GM19025 (cell line): ENCODE data around the gene PLCD3.

ENCODE experiments used
- ATAC-seq: cut with Tn5 transposase; IDR thresholded peaks from one replicate; pipeline ENCODE4 v1.9.1; 2021; ENCODE audit warnings: mild to moderate bottlenecking, low read depth, moderate library complexity; ENCODE audit not compliant: unreplicated experiment

The PLCD3 gene

DNA sequence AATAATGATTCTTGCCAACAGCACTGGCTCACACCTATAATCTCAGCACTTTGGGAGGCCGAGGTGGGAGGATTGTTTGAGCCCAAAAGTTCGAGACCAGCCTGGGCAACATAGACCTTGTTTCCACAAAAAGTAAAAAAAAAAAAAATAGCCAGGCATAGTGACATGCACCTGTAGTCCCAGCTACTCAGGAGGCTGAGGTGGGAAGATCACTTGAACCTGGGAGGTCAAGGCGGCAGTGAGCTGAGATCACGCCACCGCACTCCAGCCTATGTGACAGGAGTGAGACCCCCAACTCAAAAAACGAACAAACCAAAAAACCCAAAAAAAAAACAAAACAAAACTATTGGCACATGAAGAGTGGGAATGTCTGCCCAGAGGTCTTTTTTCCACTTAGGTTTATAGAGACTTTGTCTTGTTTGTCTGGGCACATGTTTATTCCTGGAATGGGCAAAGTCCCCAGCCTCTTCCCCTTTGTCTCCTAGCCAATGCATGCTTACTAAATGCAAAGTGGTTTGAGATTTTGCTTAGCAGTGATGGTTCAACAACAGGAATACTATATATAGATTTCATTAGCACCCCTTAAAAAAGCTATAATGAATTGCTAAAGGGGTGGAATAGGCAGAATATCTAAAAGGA lies 45.3 kb downstream of the PLCD3 start:
- no peak for ATAC-seq

DNA sequence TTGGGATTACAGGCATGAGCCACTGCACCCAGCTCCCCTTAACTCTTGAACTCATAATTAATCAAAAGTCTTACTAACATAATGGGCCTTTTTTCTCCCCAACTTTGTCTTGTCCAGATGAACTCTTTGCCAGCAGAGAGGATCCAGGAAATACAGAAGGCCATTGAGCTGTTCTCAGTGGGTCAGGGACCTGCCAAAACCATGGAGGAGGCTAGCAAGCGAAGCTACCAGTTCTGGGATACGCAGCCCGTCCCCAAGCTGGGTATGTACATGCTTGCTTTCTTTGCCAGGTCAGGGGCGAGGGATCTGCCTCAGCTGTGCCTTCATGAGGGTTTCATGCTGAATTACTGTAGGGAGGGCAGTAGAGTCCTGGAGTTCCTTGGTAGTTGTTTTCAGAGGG lies 45.9 kb downstream of the PLCD3 start:
- no peak for ATAC-seq

DNA sequence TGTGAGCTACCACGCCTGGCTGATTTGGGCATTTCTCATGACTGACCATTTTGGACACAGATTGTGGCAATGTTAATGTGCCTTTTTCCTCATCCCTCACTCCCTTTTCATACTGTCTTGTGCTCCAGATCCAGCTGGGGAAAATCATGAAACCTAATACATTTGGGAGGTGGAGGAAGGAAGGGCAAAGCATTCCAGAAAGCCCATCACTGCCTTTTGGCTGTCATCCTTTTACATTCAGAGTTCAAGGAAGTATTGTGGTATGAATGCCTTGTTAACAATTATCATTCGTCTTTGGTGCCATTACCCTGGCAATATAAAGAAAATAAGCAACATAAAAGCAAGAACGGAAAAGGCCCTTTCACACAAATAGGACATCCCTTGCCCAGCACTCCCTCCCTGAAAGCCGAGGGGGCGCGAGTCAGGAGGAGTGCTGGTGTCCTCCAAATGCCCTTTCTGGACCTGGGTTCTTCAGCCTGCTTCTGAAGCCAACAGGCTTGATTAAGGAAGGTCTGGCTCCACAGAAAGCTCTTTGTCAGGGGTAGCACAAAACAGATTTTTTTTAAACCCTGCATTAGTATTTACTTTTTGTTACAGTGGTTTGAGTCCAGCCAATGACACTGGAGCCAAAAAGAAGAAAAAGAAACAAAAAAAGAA lies 51.1 kb downstream of the PLCD3 start:
- no peak for ATAC-seq

DNA sequence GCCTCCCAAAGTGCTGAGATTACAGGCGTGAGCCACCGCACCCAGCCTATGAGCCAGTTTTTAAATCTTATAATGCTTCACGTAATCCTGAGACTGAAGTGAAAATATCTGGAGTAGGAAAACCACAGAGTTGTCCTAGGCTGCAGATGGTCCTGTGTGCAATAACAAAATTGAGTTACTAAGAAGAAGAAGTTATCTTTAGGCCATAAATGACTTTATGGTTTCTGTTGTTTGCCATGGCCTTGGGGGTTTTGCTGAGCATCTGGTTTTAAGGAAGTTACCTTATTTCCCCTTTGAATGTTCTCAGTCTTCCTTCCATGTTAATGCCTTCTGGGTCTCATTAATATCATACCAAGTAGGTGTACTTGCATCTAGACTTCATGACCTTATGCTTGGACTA lies 54.7 kb downstream of the PLCD3 start:
- ATAC-seq: no peak

DNA sequence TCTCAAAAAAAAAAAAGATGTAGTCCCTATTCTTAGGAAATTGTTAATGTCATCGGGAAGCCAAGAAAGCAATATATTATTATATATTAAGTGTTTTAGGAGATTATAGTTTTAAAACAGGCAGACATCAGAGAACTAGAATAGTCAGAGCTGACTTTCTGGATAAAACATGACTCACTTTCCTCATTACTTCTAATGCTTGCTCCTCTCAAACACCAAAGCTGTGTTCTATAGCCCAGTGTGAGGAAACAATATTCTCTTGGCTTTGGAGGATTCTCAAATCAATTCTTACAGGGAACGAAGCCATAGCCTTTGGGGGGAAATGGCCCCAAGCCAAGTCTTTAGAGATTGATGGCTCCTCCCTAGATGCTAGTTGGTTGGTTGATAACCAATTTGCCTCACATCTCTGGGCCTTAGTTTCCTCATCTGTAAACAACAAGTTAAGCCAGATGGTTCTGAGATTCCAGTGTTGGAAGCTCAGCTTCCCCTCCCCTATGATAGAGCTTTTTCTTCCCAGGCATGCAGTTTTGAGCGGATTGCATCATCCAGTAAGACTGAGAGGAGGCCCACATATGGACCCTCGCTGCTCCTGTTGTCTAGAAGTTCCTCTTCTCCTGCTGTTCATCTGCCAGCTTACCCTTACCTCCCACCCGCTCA lies 58.8 kb downstream of the PLCD3 start:
- no peak for ATAC-seq

DNA sequence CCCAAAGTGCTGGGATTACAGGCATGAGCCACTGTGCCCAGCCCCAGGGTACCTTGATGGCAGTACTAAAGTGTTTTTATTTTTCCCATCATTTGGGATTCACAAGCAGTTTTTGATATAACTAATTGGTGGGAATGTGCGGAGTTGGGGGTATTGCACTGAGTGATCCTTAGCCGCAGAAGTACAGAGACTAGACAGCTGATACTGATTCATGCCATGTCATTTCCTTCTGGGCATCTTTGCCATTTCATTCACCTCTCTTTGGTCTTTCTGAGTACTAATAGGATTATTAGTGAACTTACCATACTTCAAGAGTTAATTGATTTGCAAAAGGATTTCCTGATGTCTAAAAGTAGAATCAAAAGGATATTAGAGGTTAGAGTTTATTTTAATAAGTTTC lies 61.5 kb downstream of the PLCD3 start:
- no peak for ATAC-seq

DNA sequence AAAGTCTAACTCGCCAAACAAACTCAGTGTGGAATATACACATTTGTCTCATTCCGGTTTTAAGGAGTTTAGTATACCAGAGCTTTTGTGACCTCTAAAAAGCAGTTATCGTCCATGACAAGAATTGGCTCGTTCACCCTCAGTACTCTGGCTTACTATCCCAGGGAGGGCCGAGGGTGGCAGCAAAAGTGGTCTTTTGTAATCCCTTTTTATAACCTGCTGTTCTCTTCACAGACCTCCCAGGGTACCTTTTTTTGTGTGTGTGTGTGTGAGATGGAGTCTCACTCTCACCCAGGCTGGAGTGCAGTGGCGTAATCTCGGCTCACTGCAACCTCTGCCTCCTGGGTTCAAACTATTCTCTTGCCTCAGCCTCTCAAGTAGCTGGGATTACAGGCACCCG lies 62.3 kb downstream of the PLCD3 start:
- no peak for ATAC-seq

DNA sequence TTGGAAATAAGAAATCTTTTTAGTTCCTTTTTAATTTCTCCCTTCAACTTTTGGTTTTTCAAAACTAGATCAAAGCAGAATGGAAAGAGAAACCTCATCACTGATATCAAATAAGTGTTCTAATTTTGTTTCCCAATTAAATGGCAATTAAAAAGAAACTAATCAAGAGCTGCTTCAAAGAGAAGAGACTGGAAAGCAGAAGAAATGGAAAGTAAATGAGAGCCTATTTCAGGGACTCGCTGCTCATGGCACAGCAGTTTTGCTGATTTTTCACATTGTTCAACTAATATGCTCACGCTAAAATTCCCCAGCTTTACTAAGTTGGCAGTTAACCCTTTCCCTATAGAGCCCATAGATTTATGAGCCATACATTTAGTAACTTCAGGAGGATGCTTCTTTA lies 64.7 kb downstream of the PLCD3 start:
- ATAC-seq: no peak

GRCh38 chr17:45063198-45063597 lies 69.1 kb downstream of the PLCD3 start:
- ATAC-seq: no peak

DNA sequence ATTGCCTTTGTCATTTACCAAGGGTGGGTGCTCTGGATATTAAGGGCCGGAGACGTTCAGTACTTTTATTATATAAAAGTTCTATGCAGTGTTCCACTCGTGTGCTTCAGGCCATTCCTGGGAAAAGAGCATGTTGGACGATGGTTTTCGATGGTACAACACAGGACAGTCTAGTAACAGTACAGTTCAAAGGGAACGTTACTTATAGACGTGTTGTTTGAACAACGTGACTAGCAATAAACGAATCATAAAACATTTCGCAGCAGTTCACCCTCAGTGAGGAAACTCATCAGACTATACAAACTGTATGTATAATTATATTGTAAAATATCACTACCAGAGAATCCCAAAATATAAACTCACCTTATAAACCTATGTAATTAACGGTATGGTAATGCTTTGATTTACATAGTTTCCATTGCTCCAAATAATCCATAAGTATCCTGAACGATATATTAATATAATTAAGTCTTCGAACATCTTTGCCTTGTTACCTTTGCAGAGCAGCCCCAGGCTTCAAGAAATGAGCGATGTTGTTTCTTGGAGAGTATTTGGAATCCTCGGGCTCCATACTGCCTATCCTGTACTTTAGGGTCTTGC lies 70.6 kb downstream of the PLCD3 start:
- no peak for ATAC-seq

DNA sequence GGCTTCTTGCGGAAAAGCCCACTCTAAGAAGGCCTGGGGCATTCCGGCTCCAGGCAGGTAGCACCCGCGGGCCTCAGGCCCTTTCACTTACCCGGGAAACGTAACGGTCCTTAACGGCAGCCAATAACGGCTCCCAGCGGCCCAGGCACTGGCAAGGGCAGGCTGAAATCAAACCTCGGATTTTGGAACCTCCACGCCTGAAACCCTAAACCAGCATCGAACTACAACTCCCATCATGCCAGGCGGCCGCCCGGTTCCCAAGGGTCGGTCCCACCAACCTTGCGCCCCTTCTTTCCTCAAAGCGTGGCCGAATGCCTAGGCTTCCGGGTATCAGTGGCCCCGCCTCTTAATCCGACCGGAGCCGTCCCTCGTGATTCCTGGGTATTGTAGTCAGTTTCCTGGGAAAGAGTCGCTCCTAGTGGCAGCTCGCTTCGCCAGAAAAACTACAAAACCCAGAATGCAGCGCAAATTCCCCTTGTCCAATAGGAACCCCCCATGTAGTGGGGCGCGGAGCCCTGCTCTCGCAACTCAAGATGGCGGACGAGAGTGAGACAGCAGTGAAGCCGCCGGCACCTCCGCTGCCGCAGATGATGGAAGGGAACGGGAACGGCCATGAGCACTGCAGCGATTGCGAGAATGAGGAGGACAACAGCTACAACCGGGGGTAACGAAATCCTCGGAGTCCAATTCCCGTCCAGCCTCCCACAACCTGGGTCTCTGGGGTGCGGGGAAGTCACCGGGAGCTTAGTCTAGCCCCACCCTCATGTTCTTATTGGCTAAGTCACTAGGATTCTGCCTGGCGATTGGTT lies 71.3 kb downstream of the PLCD3 start, which contains the start of gene NMT1:
Gene NMT1 (plus strand): TSS at position 521 of the 809 bp plus-strand sequence. CDS start 13 bp downstream, at position 534.
- peak; percentile 80 for ATAC-seq

- no peak for ATAC-seq
Observed at GRCh38 chr17:45060382-45060796, 71.9 kb downstream of the PLCD3 start.
